NCI-H1436 (cell line): ENCODE data around the gene SEC61B.

ENCODE experiments used
- DNase-seq: peaks from one replicate; lab custom pipeline; 2025; lab: John Stamatoyannopoulos, UW

Gene SEC61B

GRCh38 chr9:99221621-99222415 is at the start of gene SEC61B, which contains the start of gene ALG2:
SEC61B (plus strand) TSS chr9:99222282; CDS start chr9:99222364, 82 bp downstream.
ALG2 (minus strand) TSS chr9:99221942; CDS start chr9:99221894, 48 bp downstream.
- DNase-seq: peak; percentile 91

GRCh38 chr9:99173570-99174504 is 48.2 kb upstream of the SEC61B start:
- no peak for DNase-seq

- peak; percentile 23 for DNase-seq
Observed at GRCh38 chr9:99176527-99177013, 45.5 kb upstream of the SEC61B start.

- DNase-seq: no peak
Observed at GRCh38 chr9:99177576-99178366, 44.3 kb upstream of the SEC61B start.

- no peak for DNase-seq
Observed at GRCh38 chr9:99178912-99179872, 42.9 kb upstream of the SEC61B start.

- no peak for DNase-seq
Observed at GRCh38 chr9:99180199-99180598, 41.9 kb upstream of the SEC61B start.

- DNase-seq: no peak
Observed at GRCh38 chr9:99180662-99181061, 41.4 kb upstream of the SEC61B start.

- DNase-seq: no peak
Observed at GRCh38 chr9:99181206-99181605, 40.9 kb upstream of the SEC61B start.

GRCh38 chr9:99181621-99182020 is 40.5 kb upstream of the SEC61B start:
- DNase-seq: no peak

- no peak for DNase-seq
Observed at GRCh38 chr9:99182356-99182755, 39.7 kb upstream of the SEC61B start.

- DNase-seq: no peak
Observed at GRCh38 chr9:99183616-99184015, 38.5 kb upstream of the SEC61B start.

- no peak for DNase-seq
Observed at GRCh38 chr9:99184110-99184474, 38.0 kb upstream of the SEC61B start.

- DNase-seq: peak; percentile 84
Observed at GRCh38 chr9:99184475-99185347, 37.4 kb upstream of the SEC61B start.

- DNase-seq: no peak
Observed at GRCh38 chr9:99185348-99185632, 36.8 kb upstream of the SEC61B start.

- no peak for DNase-seq
Observed at GRCh38 chr9:99185934-99186333, 36.1 kb upstream of the SEC61B start.

- DNase-seq: no peak
Observed at GRCh38 chr9:99187311-99187710, 34.8 kb upstream of the SEC61B start.

- no peak for DNase-seq
Observed at GRCh38 chr9:99189186-99189585, 32.9 kb upstream of the SEC61B start.

GRCh38 chr9:99189887-99190596 is 32.0 kb upstream of the SEC61B start:
- DNase-seq: no peak

GRCh38 chr9:99190597-99191283 is 31.3 kb upstream of the SEC61B start:
- DNase-seq: no peak
